ENCODE measurements around the gene LYRM9.
"Not testable (repeated sequence)": the region's sequence is repeated elsewhere in the genome, so short reads cannot be mapped to it uniquely, and the experiment has no call there.

LYRM9 gene

GRCh38 chr17:27892866-27893769 lies at the start of gene LYRM9:
TSS of gene LYRM9 (minus strand) at chr17:27893365. CDS start at chr17:27882694, 10,671 bp downstream.
- peak; percentile 76 for DNase-seq

- DNase-seq: no peak
These were observed 47.6 kb upstream of the LYRM9 start for GRCh38 chr17:27940503-27941428.

GRCh38 chr17:27939474-27940465 lies 46.6 kb upstream of the LYRM9 start:
- no peak for DNase-seq

GRCh38 chr17:27938864-27939263 lies 45.7 kb upstream of the LYRM9 start:
- DNase-seq: no peak

GRCh38 chr17:27938241-27938640 lies 45.1 kb upstream of the LYRM9 start:
- no peak for DNase-seq

- DNase-seq: no peak
These were observed 43.9 kb upstream of the LYRM9 start for GRCh38 chr17:27937025-27937546.

- no peak for DNase-seq
These were observed 36.8 kb upstream of the LYRM9 start for GRCh38 chr17:27930000-27930399.

- no peak for DNase-seq
These were observed 35.4 kb upstream of the LYRM9 start for GRCh38 chr17:27928587-27928986.

GRCh38 chr17:27927781-27928180 lies 34.6 kb upstream of the LYRM9 start:
- DNase-seq: no peak

- DNase-seq: no peak
These were observed 28.4 kb upstream of the LYRM9 start for GRCh38 chr17:27921599-27921998.

- DNase-seq: no peak
These were observed 27.9 kb upstream of the LYRM9 start for GRCh38 chr17:27921077-27921476.

- no peak for DNase-seq
These were observed 27.4 kb upstream of the LYRM9 start for GRCh38 chr17:27920569-27920968.

GRCh38 chr17:27919079-27919478 lies 25.9 kb upstream of the LYRM9 start:
- DNase-seq: no peak

GRCh38 chr17:27918498-27918897 lies 25.3 kb upstream of the LYRM9 start:
- DNase-seq: no peak

- no peak for DNase-seq
These were observed 23.8 kb upstream of the LYRM9 start for GRCh38 chr17:27917000-27917399.

GRCh38 chr17:27915709-27916108 lies 22.5 kb upstream of the LYRM9 start:
- DNase-seq: no peak

- no peak for DNase-seq
These were observed 21.2 kb upstream of the LYRM9 start for GRCh38 chr17:27914382-27914781.

GRCh38 chr17:27912964-27913363 lies 19.8 kb upstream of the LYRM9 start:
- no peak for DNase-seq

- not testable (repeated sequence) for DNase-seq
These were observed 19.1 kb upstream of the LYRM9 start for GRCh38 chr17:27912299-27912698.

GRCh38 chr17:27907976-27908558 lies 14.9 kb upstream of the LYRM9 start:
- DNase-seq: no peak

GRCh38 chr17:27906623-27907022 lies 13.5 kb upstream of the LYRM9 start:
- DNase-seq: no peak

GRCh38 chr17:27906226-27906580 lies 13.0 kb upstream of the LYRM9 start:
- DNase-seq: no peak

Data from NCI-H1048 (cell line).